Bronchial epithelial cell (primary cell): ENCODE data around the gene EME2. TPM values are rescaled to one million over a fixed set of nuclear protein-coding genes. Genes with fewer than 3 reads are reported as not detected.

Experiments
- DNase-seq: peaks from one replicate; pipeline ENCODE4 v3.0.0-alpha.2; 2010; ENCODE audit warnings: low read depth
- FAIRE-seq: peaks from 2 replicates; lab custom pipeline; 2011; peaks lifted over from hg19 to GRCh38; lab: Jason Lieb, UNC
- H3K27me3 ChIP-seq: 2 replicates; pipeline ENCODE4 v1.5.1; 2011; ENCODE audit warnings: low read length; ENCODE audit not compliant: control insufficient read depth, insufficient read depth
- H3K36me3 ChIP-seq: 2 replicates; pipeline ENCODE4 v1.5.1; 2011; ENCODE audit warnings: low read length; ENCODE audit not compliant: control insufficient read depth, insufficient read depth
- H3K4me3 ChIP-seq: 2 replicates; pipeline ENCODE4 v1.5.1; 2011; ENCODE audit warnings: mild to moderate bottlenecking, low read depth, low read length, control low read depth
- total RNA-seq: library from RNA; depleted of rRNA; stranded (reverse); fragments of >200 nt; gene quantifications from 2 replicates; pipeline ENCODE4 v1.2.1, GENCODE V29; 2014
- TF ChIP-seq, protein P1 (sequence below): IDR thresholded peaks from 2 replicates; pipeline ENCODE4 v1.5.1; 2011; ENCODE audit warnings: mild to moderate bottlenecking, moderate library complexity, low read length, control low read depth, inconsistent platforms; ENCODE audit not compliant: insufficient read depth, severe bottlenecking

EME2 gene
- total RNA-seq, 1 donor from 2014 or later: 5.8 TPM

DNA sequence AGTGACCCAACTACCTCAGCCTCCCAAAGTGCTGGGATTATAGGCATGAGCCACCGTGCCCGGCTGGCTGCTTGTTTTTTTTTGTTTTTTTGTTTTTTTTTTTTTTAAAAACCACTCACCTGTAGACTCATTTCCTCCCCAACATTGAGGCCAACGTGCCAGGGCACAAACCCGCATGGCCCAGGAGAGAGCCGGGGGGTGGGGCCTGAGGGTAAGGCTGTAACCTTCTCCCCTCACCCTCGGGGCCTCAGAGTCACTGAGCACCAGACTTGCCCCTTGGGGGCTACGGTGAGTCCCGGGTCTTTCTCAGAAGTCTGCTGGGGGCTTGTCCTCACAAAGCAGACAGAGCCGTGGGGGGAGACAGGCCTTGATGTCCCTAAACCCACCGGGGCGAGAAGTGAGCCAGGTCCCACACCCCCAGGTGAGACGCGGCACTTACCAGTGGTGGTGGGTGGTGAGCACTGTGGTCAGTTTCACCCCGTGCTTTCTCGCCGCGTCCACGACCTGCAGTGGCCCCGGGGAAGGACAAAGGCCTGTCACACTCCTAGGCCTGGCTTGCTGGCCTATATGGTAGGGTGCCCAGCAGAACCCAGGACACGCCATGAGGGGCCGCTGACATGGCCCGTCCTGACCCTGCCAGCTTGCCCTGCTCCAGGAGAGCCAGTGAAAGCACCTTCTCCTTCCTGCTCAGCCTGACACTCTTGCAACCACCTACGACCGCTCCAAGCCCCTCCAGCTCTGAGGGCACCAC, 49.4 kb downstream of the EME2 start:
- DNase-seq (peak; percentile 48), FAIRE-seq (no peak)
- peaks cover 11% of the 10 kb centered on the region for H3K36me3 ChIP-seq
- no peaks in the 10 kb centered on the region for H3K27me3 ChIP-seq
- TF ChIP-seq, protein P1, sequence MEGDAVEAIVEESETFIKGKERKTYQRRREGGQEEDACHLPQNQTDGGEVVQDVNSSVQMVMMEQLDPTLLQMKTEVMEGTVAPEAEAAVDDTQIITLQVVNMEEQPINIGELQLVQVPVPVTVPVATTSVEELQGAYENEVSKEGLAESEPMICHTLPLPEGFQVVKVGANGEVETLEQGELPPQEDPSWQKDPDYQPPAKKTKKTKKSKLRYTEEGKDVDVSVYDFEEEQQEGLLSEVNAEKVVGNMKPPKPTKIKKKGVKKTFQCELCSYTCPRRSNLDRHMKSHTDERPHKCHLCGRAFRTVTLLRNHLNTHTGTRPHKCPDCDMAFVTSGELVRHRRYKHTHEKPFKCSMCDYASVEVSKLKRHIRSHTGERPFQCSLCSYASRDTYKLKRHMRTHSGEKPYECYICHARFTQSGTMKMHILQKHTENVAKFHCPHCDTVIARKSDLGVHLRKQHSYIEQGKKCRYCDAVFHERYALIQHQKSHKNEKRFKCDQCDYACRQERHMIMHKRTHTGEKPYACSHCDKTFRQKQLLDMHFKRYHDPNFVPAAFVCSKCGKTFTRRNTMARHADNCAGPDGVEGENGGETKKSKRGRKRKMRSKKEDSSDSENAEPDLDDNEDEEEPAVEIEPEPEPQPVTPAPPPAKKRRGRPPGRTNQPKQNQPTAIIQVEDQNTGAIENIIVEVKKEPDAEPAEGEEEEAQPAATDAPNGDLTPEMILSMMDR: no peak
- H3K4me3 ChIP-seq: no peak overlapping the region

DNA sequence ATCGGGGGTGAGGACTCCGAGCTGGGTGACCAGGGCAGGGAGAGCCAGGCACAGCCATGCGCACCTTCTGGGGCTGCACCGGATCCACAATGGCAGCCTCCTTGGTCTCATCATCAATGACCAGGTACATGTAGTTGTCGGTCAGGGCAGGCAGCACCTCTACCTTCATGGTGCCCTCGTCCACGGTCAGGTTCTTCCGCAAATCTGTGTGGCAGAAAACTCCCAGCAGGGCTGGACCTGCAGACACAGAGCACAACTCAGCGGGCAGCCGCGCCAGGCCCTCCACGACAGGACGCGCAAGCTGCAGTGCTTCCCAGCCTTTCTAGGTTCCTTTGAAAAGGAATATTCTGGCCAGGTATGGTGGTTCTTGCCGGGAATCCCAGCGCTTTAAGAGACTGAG, 50.2 kb downstream of the EME2 start:
- H3K36me3 ChIP-seq: peaks cover 9% of the 10 kb centered on the region
- TF ChIP-seq, protein P1: no peak
- FAIRE-seq: peak; percentile 80
- H3K4me3 ChIP-seq: no peak overlapping the region
- no peak for DNase-seq
- no peaks in the 10 kb centered on the region for H3K27me3 ChIP-seq

DNA sequence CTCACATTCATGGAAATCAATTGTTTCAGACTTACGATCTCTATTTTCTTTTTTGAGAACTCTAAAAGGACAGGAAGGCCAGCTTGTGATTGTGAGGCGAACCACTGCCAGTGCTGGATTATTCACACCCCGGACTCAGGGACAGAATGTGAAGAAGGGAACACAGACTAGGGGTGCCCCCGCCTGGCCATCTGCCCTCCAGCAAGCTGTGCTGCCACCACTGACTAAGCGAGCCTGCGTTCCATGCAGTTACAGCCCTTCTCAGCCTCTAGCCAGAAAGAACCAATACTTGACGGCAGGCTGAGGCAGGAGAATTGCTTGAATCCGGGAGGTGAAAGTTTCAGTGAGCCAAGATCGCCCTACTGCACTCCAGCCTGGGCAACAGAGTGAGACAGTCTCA, 51.2 kb downstream of the EME2 start:
- TF ChIP-seq, protein P1: peak; percentile 52
- Histone ChIP-seq H3K27me3 (no peaks in the 10 kb centered on the region), H3K36me3 (peaks cover 9% of the 10 kb centered on the region), H3K4me3 (no peak overlapping the region)
- peak; percentile 60 for DNase-seq
- no peak for FAIRE-seq

DNA sequence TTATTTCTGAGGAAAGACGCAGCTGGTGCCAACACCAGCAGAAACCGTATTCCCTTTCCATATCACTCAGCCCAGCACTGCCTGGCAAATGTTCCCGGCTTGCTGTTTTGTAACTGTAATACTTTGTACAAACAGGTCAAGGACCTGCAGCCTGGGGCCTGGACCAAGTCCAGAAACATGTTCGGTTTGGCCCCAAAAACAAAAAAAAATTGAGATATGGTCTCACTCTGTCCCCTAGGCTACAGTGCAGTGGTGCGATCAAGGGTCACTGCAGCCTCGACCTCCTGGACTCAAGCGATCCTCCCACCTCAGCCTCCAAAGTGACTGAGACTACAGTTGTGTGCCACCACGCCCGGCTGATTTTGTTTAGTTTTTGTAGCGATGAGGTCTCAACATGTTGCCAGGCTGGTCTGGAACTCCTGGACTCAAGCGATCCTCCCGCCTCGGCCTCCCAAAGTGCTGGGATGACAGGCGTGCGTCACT, 52.8 kb downstream of the EME2 start:
- Histone ChIP-seq H3K27me3 (no peaks in the 10 kb centered on the region), H3K36me3 (peaks cover 6% of the 10 kb centered on the region), H3K4me3 (peak overlapping the region; percentile 100)
- no peak for DNase-seq
- FAIRE-seq: no peak
- TF ChIP-seq, protein P1: no peak

Other genes with a start within 250 kb of the EME2 start
- gene TMEM204, start 239.1 kb upstream of the EME2 start, total RNA-seq: under 0.01 TPM in 1 of 2 replicates, not detected in the other
- gene IFT140, start 160.7 kb upstream of the EME2 start, total RNA-seq: 10.8 and 12.4 TPM in 2 replicates
- 3.9 and 5.0 TPM in 2 replicates for gene CRAMP1, start 160.4 kb upstream of the EME2 start, total RNA-seq
- gene JPT2, start 94.5 kb upstream of the EME2 start, total RNA-seq: 55.0 and 59.2 TPM in 2 replicates
- 24.5 and 28.7 TPM in 2 replicates for gene MAPK8IP3, start 66.6 kb upstream of the EME2 start, total RNA-seq
- gene NME3, start 1.3 kb upstream of the EME2 start, total RNA-seq: 48.5 and 56.9 TPM in 2 replicates
- gene MRPS34, start 324 bp downstream of the EME2 start, total RNA-seq: 71.3 and 74.8 TPM in 2 replicates
- 35.5 and 48.2 TPM in 2 replicates for gene SPSB3, start 9.8 kb downstream of the EME2 start, total RNA-seq
- gene NUBP2, start 10.2 kb downstream of the EME2 start, total RNA-seq: 60.2 and 82.9 TPM in 2 replicates
- gene IGFALS, start 20.9 kb downstream of the EME2 start, total RNA-seq: under 0.01 TPM in 1 of 2 replicates, not detected in the other
- 60.0 and 91.8 TPM in 2 replicates for gene HAGH, start 54.0 kb downstream of the EME2 start, total RNA-seq
- gene FAHD1, start 54.4 kb downstream of the EME2 start, total RNA-seq: 61.6 and 61.9 TPM in 2 replicates
- gene MEIOB, start 99.4 kb downstream of the EME2 start, total RNA-seq: 0.26 TPM in 1 of 2 replicates, not detected in the other
- gene HS3ST6, start 145.6 kb downstream of the EME2 start, total RNA-seq: 2.2 TPM in 1 of 2 replicates, not detected in the other
- gene MSRB1, start 170.4 kb downstream of the EME2 start, total RNA-seq: 2.9 and 6.0 TPM in 2 replicates
- under 0.01 and 0.13 TPM in 2 replicates for gene RPL3L, start 181.9 kb downstream of the EME2 start, total RNA-seq
- 115 and 219 TPM in 2 replicates for gene NDUFB10, start 186.7 kb downstream of the EME2 start, total RNA-seq
- 5,082 and 6,563 TPM in 2 replicates for gene RPS2, start 192.0 kb downstream of the EME2 start, total RNA-seq
- gene RNF151, start 194.0 kb downstream of the EME2 start, total RNA-seq: not detected in 2 replicates
- 38.5 and 44.5 TPM in 2 replicates for gene TBL3, start 199.2 kb downstream of the EME2 start, total RNA-seq
- 1.6 and 2.0 TPM in 2 replicates for gene NOXO1, start 208.7 kb downstream of the EME2 start, total RNA-seq
- gene GFER, start 211.4 kb downstream of the EME2 start, total RNA-seq: 16.1 and 18.4 TPM in 2 replicates
- 2.9 and 5.2 TPM in 2 replicates for gene SYNGR3, start 217.2 kb downstream of the EME2 start, total RNA-seq
- gene ZNF598, start 237.0 kb downstream of the EME2 start, total RNA-seq: 26.3 and 31.9 TPM in 2 replicates
- 0.13 TPM in 1 of 2 replicates, not detected in the other for gene NPW, start 247.0 kb downstream of the EME2 start, total RNA-seq